ENCODE data around the gene PIWIL1.

Gene PIWIL1

GRCh38 chr12:130382818-130383217 is 45.1 kb downstream of the PIWIL1 start:
- no peak for DNase-seq

- DNase-seq, result no peak
Observed at GRCh38 chr12:130384234-130384633, 46.5 kb downstream of the PIWIL1 start.

GRCh38 chr12:130385193-130385592 is 47.5 kb downstream of the PIWIL1 start:
- no peak for DNase-seq

GRCh38 chr12:130391186-130391585 is 53.5 kb downstream of the PIWIL1 start:
- DNase-seq, result no peak

- DNase-seq, result no peak
Observed at GRCh38 chr12:130394906-130395305, 57.2 kb downstream of the PIWIL1 start.

GRCh38 chr12:130396667-130397066 is 59.0 kb downstream of the PIWIL1 start:
- no peak for DNase-seq

GRCh38 chr12:130398100-130398848 is 60.6 kb downstream of the PIWIL1 start:
- no peak for DNase-seq

- DNase-seq, result peak; percentile 38
Observed at GRCh38 chr12:130401703-130402102, 64.0 kb downstream of the PIWIL1 start.

GRCh38 chr12:130405332-130405731 is 67.6 kb downstream of the PIWIL1 start:
- no peak for DNase-seq

GRCh38 chr12:130412384-130412783 is 74.7 kb downstream of the PIWIL1 start:
- no peak for DNase-seq

- DNase-seq, result no peak
Observed at GRCh38 chr12:130413909-130414308, 76.2 kb downstream of the PIWIL1 start.

- no peak for DNase-seq
Observed at GRCh38 chr12:130414381-130414780, 76.7 kb downstream of the PIWIL1 start.

- no peak for DNase-seq
Observed at GRCh38 chr12:130418251-130418650, 80.6 kb downstream of the PIWIL1 start.

- no peak for DNase-seq
Observed at GRCh38 chr12:130419116-130419515, 81.4 kb downstream of the PIWIL1 start.

GRCh38 chr12:130420071-130420470 is 82.4 kb downstream of the PIWIL1 start:
- no peak for DNase-seq

- no peak for DNase-seq
Observed at GRCh38 chr12:130421896-130422295, 84.2 kb downstream of the PIWIL1 start.

Data from NCI-H1694 treated with DMSO at 0.1 percent for 48 hours (cell line).